Endothelial cell of umbilical vein (primary cell): ENCODE data around the gene TMEM87B. TPM values are rescaled to one million over a fixed set of nuclear protein-coding genes. Genes with fewer than 3 reads are reported as not detected.

Experiments
- BruUV-seq: library from RNA; stranded (reverse); fragments of 400-500 nt; replicated peaks from 2 replicates; lab custom pipeline; 2021; lab: Mats Ljungman, UMichigan
- CTCF ChIA-PET: fragments of 300-600, 350-600 bp; sonication (Branson Sonifier 250); formaldehyde crosslinking; loops from one replicate; lab custom pipeline; 2021; ENCODE audit warnings: antibody characterized with exemption, inconsistent platforms; lab: Charles Lee
- POLR2A ChIA-PET: fragments of 300-600, 350-600 bp; sonication (Branson Sonifier 250); formaldehyde crosslinking; loops from one replicate; lab custom pipeline; 2021; ENCODE audit warnings: antibody characterized with exemption, inconsistent platforms; lab: Charles Lee
- DNase-seq: peaks from one replicate; pipeline ENCODE4 v3.0.0-alpha.2; 2011; ENCODE audit warnings: low read depth, low spot score
- FAIRE-seq: peaks from 2 replicates; lab custom pipeline; 2011; peaks lifted over from hg19 to GRCh38; lab: Jason Lieb, UNC
- H2AFZ ChIP-seq: 2 replicates; pipeline ENCODE4 v1.6.0; 2012; ENCODE audit warnings: low read depth, low read length, control low read depth, inconsistent platforms
- H3K27ac ChIP-seq: 2 replicates; pipeline ENCODE4 v1.5.1; 2011; ENCODE audit warnings: low read depth, mild to moderate bottlenecking, control low read depth, low read length, moderate library complexity; ENCODE audit not compliant: insufficient read depth
- H3K27me3 ChIP-seq, 2 experiments: 2 replicates each; pipeline versions ENCODE4 v1.6.0 to v1.6.1; 2011; ENCODE audit warnings: low read length in 2 of 2, mixed read lengths in 1 of 2; ENCODE audit not compliant: control insufficient read depth in 2 of 2, insufficient read depth in 2 of 2
- H3K36me3 ChIP-seq, 2 experiments: 2 replicates in 1 of 2; 3 replicates in 1 of 2; pipeline ENCODE4 v1.5.1; 2011; ENCODE audit warnings: low read length in 2 of 2, mild to moderate bottlenecking in 1 of 2, moderate library complexity in 1 of 2; ENCODE audit not compliant: control insufficient read depth in 2 of 2, insufficient read depth in 2 of 2; ENCODE audit errors: extremely low read depth in 1 of 2
- H3K4me1 ChIP-seq: 3 replicates; pipeline ENCODE4 v1.5.1; 2011; ENCODE audit warnings: mild to moderate bottlenecking, low read length; ENCODE audit not compliant: control insufficient read depth, insufficient read depth; ENCODE audit errors: extremely low read depth
- H3K4me2 ChIP-seq: 2 replicates; pipeline ENCODE4 v1.6.1; 2011; ENCODE audit warnings: low read length, control low read depth, mixed read lengths; ENCODE audit not compliant: insufficient read depth
- H3K4me3 ChIP-seq, 3 experiments: fragments of 200-600 bp in 1 of 3; sonication (generic), shearing (Covaris generic) in 1 of 3; replicated peaks in 1 of 3; 2 replicates each; pipeline ENCODE4 v1.5.1; 2011 to 2016; ENCODE audit warnings: control low read depth in 3 of 3, low read length in 3 of 3, mild to moderate bottlenecking in 2 of 3, inconsistent platforms in 1 of 3, low read depth in 1 of 3, moderate library complexity in 1 of 3; ENCODE audit not compliant: insufficient read depth in 1 of 3
- H3K79me2 ChIP-seq: 2 replicates; pipeline ENCODE4 v1.6.0; 2012; ENCODE audit warnings: low read length, inconsistent platforms; ENCODE audit not compliant: control insufficient read depth, insufficient read depth
- H3K9ac ChIP-seq: replicated peaks from 2 replicates; pipeline ENCODE3; 2011; ENCODE audit warnings: low read length, control low read depth; ENCODE audit not compliant: insufficient read depth; ENCODE audit errors: extremely low read depth
- H3K9me1 ChIP-seq: replicated peaks from 3 replicates; pipeline ENCODE4 v1.6.0; 2011; ENCODE audit warnings: mild to moderate bottlenecking, low read length; ENCODE audit not compliant: control insufficient read depth, insufficient read depth; ENCODE audit errors: extremely low read depth
- H3K9me3 ChIP-seq: replicated peaks from 2 replicates; pipeline ENCODE4 v1.5.1; 2012; ENCODE audit warnings: low read length, inconsistent platforms; ENCODE audit not compliant: control insufficient read depth, insufficient read depth
- H4K20me1 ChIP-seq: replicated peaks from 2 replicates; pipeline ENCODE3; 2011; ENCODE audit warnings: mild to moderate bottlenecking, low read length; ENCODE audit not compliant: control insufficient read depth, insufficient read depth; ENCODE audit errors: extremely low read depth
- FOS ChIP-seq: IDR thresholded peaks from 2 replicates; pipeline ENCODE4 v1.6.1; 2011; ENCODE audit warnings: mild to moderate bottlenecking, low read length, moderate library complexity, borderline replicate concordance; ENCODE audit not compliant: insufficient read depth
- GATA2 ChIP-seq: IDR thresholded peaks from 2 replicates; pipeline ENCODE4 v1.7.0; 2011; ENCODE audit warnings: low read depth, mild to moderate bottlenecking, moderate library complexity, mixed read lengths, low read length; ENCODE audit not compliant: insufficient read length, insufficient read depth
- JUN ChIP-seq: IDR thresholded peaks from 2 replicates; pipeline ENCODE4 v1.6.1; 2011; ENCODE audit warnings: borderline replicate concordance, low read depth; ENCODE audit not compliant: insufficient read length, insufficient read depth
- POLR2A ChIP-seq: IDR thresholded peaks from 2 replicates; pipeline ENCODE4 v1.6.1; 2012; ENCODE audit warnings: low read depth, mild to moderate bottlenecking, control low read depth, low read length
- dilution Hi-C: fragments of 300-500 bp; cut with MboI; formaldehyde crosslinking; loops from one replicate; pipeline ENCODE4 v1.15.0; 2019; ENCODE audit warnings: low sequenced_read_pairs; ENCODE audit not compliant: extremely low pct_ligation_motif_present
- intact Hi-C: fragments of 100-400 bp; cut with micrococcal nuclease; formaldehyde crosslinking; loops from one replicate; pipeline ENCODE4 v1.10.0; 2022
- polyA plus RNA-seq, 4 experiments: library from polyadenylated mRNA; depleted of rRNA in 3 of 4; stranded (reverse) in 3 of 4; unstranded in 1 of 4; fragments of >200 nt; gene quantifications; 2 replicates each; pipeline versions ENCODE4 v1.2.1 to v1.2.3, GENCODE V29; 2011 to 2012; ENCODE audit warnings: missing spikeins in 1 of 4
- total RNA-seq: library from RNA; stranded (reverse); gene quantifications from 2 replicates; pipeline ENCODE4 v1.2.3, GENCODE V29; 2021

TMEM87B gene
- total and polyA plus RNA-seq, 2 donors (not counting 3 experiments of a cell fraction or from before 2014, with no cell fraction given): 17.6 to 21.5 TPM

- Histone ChIP-seq H3K9ac (peak overlapping the region; percentile 47), H3K4me1 (peaks cover 22% of the 10 kb centered on the region), H2AFZ (peak overlapping the region; percentile 84), H3K9me3 (no peaks in the 10 kb centered on the region), H3K27ac (peak overlapping the region; percentile 56), H4K20me1 (no peaks in the 10 kb centered on the region), H3K4me3 (peak overlapping the region; percentile 14 to 53 (median 49)), H3K79me2 (peaks cover 20% of the 10 kb centered on the region), H3K9me1 (no peaks in the 10 kb centered on the region), H3K4me2 (peak overlapping the region; percentile 72), H3K27me3 (no peaks in the 10 kb centered on the region), H3K36me3 (no peaks in the 10 kb centered on the region)
- BruUV-seq: no TSS peak
- FAIRE-seq (no peak), DNase-seq (peak; percentile 99)
- intact Hi-C loops (no loop called here), dilution Hi-C loops (no loop called here)
- ChIA-PET POLR2A (interaction anchor here (0.7 to 1.7 kb wide), 4 partner anchors 16 to 156 kb away, joined by 3 to 11 read pairs (median 4); partner anchors contain the start of gene MERTK), CTCF (interaction anchor here (0.6 to 1.7 kb wide), 7 partner anchors 21 to 166 kb away, joined by 3 to 8 read pairs (median 5); partner anchors contain the start of genes FBLN7 and MERTK)
- TF ChIP-seq POLR2A (peak; percentile 73), JUN (no peak)
Measured at GRCh38 chr2:112053917-112054846, 887 bp upstream of the TMEM87B start.

GRCh38 chr2:112055730-112056625 lies 909 bp downstream of the TMEM87B start:
- intact Hi-C loops (loop anchor here (1.0 to 5.0 kb wide), 6 partner anchors 19 to 526 kb away; partner anchors contain the start of genes CHCHD5, ZC3H6 and ZC3H8), dilution Hi-C loops (no loop called here)
- H3K9ac ChIP-seq: peak overlapping the region; percentile 92
- H3K27ac ChIP-seq: peak overlapping the region; percentile 71
- no peaks in the 10 kb centered on the region for H3K9me1 ChIP-seq
- TF ChIP-seq JUN (peak; percentile 49), POLR2A (no peak), FOS (peak; percentile 88), GATA2 (no peak)
- ChIA-PET CTCF (interaction anchor here (1.2 to 1.7 kb wide), 3 partner anchors 36 to 158 kb away, joined by 5 to 8 read pairs (median 8); partner anchors contain the start of gene MERTK), POLR2A (interaction anchor here (1.7 kb wide), 1 partner anchor 20 kb away, joined by 11 read pairs; no protein-coding TSS in a partner anchor)
- BruUV-seq: TSS peak; percentile 67
- FAIRE-seq: peak; percentile 88
- peaks cover 27% of the 10 kb centered on the region for H3K4me1 ChIP-seq
- H4K20me1 ChIP-seq: no peaks in the 10 kb centered on the region
- H3K27me3 ChIP-seq: no peaks in the 10 kb centered on the region
- no peaks in the 10 kb centered on the region for H3K9me3 ChIP-seq
- H3K4me3 ChIP-seq: peak overlapping the region; percentile 45 to 83 (median 81)
- peaks cover 24% of the 10 kb centered on the region for H3K79me2 ChIP-seq
- peak overlapping the region; percentile 25 for H2AFZ ChIP-seq
- peak; percentile 82 for DNase-seq
- H3K36me3 ChIP-seq: no peaks in the 10 kb centered on the region
- peak overlapping the region; percentile 95 for H3K4me2 ChIP-seq
